Right forelimb (tissue), 1 donor: ENCODE data around the gene ANKRD6.

Experiments
- DNase-seq: peaks from one replicate; pipeline ENCODE4 v3.0.0-alpha.2; 2018

ANKRD6 gene

DNA sequence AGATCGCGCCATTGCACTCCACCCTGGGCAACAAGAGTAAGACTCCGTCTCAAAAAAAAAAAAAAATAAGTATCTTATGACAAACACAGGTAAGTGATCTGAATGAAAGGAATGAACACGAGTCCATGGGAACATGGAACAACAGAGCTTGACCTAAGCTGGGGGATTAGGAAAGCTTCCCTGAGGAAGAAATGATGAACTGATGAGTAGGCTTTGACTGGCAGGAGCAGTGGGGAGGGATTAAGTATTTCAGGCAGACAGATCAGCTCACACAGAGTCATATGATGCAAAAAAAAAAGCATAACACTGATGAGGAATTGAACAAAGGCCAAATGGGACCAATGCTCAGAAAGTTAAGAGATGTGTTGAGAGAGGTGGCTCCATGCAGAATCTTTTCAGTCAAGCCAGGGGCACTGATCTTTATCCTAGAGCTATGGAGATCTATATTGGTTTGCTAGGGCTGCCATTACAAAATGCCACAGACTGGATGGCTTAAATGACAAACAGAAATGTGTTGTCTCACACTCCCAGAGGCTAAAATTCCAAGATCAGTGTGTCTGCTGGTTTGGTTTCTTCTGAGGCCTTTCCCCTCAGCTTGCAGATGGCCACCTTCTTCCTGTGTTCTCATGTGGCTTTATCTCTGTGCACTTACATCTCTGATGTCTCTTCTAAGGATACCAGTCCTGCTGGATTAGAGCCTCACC, 85.6 kb downstream of the ANKRD6 start:
- no peak for DNase-seq

DNA sequence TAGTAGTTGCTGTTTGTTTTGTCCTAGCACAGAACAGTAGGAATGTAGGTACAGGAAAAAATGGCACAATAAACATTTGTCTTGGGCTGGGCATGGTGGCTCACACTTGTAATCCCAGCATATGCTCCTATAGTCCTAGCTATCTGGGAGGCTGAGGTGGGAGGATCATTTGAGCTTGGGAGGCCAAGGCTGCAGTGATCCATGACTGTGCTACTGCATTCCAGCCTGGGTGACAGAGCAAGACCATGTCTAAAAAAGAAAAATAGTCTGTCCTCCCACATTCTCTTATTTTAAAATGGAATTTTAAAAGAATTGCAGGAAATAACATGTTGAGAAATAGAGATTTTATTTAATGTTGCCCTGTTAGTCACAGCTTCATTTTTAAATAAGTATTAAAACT, 87.8 kb downstream of the ANKRD6 start:
- DNase-seq, result no peak

DNA sequence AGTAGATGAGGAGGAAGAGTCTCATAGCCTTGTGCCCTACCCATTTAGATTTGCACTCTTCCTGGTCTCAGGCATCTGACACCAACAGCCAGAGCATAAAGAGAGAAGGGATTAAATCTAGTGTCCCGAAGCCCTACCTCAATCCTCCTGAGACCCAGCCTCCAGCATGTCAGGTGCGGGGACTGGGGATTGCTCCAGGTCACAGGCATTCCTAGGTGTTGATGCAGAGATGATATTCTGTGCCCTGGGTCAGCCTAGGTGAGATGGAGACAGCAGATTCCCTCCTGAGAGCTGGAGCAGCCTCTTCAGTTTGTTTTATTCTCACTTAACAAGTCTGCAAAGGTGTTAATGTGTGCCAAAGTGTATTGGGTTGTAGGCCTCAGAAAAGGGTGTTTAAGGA, 89.8 kb downstream of the ANKRD6 start:
- DNase-seq, result no peak

DNA sequence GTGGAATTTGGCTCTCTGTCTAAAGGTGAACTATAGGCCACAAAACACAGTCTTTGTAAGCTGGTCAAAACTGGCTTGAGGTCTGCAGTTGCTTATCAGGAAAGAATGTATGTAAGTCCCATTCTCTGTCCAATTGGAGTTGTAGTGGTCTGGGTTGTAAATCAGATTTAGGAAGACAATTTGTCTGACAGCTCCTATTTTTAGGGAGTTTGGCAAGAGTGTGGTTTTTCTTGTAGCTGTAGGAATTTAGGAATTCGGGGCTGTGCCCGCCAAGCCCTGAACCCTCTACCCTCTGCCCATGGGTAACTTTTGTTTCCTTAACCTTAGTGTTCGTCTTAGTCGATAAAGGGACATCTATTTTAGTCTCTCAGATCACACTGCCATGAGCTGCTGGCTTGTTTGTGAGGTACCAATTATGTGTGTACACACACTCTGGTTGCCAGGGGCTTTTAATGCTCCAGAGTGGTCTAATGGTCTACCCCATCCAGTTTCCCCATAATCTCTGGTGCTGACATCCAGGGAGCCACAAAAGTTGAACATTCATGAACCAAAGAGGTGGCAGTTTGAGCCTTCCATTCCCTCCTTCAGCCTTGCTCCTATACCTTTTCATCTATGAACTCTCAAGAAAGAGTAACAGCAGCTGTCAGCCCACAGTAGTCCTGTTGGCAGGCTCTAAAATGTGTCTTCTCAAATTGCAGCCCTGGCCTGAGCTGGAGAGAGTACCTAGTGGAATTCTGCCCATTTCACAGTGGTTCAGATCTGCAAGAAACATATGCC, 93.0 kb downstream of the ANKRD6 start:
- no peak for DNase-seq

DNA sequence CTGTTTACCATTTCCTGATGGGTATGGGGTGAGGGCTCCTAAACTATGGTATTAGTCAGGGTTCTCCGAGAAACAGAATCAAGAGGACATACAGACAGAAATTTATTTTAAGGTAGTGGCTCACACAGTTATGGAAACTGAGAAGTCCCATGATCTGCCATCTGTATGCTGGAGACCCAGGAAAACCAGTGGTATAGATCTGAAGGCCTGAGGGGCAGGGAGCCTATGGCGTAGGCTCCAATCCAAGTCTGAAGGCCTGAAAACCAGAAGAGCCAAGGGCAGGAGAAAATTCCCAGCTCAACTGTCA, 93.6 kb downstream of the ANKRD6 start:
- DNase-seq, result no peak

DNA sequence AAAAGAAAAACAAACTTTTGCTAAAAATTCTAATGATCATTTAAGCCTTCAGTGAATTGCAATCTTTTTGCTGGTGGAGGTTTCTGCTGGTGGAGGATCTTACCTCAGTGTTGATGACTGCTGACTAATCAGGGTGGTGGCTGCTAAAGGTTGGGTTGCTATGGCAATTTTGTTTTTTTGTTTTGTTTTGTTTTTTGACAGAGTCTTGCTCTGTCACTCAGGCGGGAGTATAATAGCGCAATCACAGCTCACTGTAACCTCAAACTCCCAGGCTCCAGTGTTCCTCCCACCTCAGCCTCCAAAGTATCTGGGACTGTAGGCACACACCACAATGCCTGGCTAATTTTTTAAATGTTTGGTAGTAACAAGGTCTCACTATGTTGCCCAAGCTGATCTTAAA, 94.7 kb downstream of the ANKRD6 start:
- DNase-seq, result no peak

DNA sequence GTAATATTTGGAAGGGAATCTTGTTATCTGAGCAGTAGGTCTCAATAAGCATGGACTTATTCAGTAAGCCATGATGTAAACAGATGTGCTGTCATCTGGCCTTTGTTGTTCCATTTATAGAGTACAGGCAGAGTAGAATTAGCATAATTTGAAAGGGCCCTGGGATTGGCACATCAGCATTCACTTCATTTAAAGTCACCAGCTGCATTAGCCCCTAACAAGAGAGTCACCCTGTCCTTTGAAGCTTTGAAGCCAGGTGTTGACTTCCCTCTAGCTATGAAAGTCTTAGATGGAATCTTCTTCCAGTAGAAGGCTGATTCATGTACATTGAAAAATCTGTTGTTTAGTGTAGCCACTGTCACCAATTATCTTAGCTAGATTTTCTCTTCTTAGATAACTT, 95.9 kb downstream of the ANKRD6 start:
- no peak for DNase-seq

DNA sequence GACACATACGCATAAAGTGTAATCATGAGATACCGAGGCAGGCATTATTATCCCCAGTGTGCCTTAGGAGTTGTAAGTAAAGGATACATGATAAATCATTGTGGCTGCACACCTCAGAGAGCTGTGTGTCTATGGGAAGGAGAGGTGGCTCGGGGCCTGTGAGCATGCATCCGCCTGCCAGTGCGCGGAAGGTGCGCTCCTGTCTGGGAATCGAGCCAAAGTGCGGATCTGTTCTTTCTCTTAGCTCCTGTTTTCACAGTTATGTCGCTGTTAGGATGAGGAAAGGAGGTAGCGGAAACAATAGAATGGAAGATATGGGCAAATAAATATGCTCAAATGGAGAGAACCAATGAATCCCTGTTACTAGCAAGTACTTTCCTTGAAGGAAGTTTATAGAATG, 98.0 kb downstream of the ANKRD6 start:
- DNase-seq, result no peak

DNA sequence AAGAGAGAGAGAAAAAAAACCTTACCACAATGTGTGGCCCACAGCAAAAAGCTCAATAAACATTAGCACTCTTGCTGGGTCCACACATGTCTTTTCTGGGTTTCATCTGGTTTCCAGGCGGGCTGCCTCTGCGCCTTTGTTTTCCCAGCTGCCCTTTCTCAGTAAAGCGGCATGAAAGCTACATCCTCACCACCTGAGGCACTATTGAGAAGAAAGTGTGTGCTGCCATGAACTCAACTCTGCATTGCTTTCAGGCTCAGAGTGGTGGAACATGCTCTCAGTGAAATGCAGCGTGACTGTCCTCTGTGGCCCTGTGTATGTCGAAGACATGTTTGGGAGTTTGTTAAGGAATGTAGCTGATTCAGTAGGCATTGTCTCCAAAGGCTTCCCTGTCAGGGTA, 103.3 kb downstream of the ANKRD6 start:
- DNase-seq, result no peak

DNA sequence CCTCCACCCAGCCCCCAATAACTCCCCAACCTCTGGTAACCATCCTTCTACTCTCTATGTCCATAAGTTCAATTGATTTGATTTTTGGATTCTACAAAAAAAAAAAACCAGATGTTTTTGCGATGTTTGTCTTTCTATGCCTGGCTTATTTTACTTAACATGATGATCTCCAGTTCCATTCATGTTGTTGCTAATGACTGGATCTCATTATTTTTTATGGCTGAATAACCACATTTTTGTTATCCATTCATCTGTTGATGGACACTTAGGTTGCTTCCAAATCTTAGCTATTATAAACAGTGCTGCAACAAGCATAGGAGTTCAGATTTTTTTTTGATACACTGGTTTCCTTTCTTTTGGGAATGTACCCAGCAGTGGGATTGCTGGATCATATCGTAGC, 106.8 kb downstream of the ANKRD6 start:
- no peak for DNase-seq

DNA sequence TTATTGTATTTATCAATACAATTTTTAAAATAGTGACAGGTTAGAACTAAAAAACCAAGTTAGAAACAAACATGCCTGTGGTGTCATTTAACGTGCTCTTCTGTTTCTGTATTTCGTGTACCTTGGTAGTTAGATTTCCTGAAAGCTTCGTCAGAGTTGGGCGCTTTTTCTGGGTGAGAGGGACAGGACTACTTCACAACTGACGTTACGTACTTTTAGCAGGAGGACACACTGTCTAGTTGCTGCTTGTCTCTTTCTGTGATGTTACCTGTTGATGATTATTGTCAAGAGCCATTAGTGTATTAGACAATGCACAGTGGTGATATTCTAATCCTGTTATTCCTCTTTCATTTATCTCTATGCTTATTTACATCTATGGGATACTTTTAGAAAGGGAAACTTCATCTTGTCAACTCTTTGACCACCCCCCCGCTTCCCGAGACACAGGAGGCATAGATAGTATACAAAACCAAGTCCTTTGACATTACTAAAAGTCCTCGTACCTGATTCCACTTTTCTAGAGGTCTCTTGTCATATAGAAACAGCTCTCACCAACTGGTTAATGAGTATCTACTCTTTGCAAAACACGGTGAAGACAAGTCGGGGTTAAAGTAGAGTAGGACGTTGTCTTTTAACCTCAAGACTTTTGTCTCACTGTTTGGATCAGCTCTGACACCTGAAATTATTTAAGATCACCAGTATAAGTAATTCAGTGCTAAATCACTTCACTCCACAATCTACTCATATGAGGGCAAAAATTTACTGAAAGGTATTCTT, 109.3 kb downstream of the ANKRD6 start:
- no peak for DNase-seq

DNA sequence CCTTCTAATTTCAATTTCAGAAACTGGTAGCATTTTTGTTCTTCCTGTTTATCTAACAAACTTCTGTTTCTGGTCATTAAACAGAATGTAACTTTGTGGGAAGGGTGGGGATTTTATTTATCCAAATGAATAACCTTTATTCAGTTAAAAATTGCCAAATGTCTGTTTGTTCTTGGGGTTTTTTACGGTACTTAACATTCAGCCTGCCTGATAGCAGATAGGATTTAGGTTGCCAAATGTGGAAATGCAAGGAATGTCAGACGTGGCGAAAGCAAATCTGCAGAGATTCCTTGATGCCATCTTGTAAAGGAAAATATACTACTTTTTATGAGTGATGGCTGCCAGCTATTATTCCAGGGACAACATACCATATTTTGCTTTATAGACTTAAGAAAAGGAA, 109.9 kb downstream of the ANKRD6 start:
- DNase-seq, result no peak

DNA sequence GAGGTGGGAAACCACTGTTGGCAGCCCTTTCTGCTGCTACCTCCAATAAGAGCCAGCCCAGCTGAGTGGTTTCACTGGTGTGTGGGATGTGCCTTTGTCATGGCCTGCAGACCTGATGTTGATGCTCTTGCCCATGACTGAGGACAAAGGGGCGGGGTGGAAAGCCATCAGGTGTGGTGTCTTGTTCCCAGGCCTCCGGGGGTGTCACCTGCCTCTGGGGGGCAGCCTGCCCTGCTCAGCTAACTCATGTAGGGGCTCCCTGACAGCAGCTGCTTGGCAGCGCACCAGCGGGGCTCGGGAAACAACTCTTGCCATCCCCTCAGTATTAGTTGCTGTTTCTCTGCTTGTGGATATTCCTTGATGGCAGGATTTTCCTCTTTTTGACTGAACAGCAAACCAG, 114.3 kb downstream of the ANKRD6 start:
- no peak for DNase-seq

DNA sequence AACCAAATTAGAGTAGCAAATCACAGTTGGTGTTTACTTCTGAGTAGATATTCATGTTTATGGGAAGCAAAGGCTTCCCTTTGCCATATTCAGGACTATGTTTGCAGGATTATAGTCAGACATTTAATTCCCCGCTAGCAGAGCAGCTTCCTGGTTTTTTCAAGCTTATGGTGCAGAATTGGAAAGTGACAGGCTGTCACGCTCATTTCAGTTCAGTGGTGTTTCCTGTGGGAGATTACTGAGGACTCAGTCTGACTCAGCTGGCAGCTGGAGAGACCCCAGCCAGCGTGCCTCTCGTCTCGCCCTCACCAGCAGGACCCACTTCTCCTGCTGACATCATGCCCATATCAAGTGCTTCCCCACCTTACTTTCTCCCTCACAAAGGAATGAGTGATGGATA, 120.5 kb downstream of the ANKRD6 start:
- no peak for DNase-seq

DNA sequence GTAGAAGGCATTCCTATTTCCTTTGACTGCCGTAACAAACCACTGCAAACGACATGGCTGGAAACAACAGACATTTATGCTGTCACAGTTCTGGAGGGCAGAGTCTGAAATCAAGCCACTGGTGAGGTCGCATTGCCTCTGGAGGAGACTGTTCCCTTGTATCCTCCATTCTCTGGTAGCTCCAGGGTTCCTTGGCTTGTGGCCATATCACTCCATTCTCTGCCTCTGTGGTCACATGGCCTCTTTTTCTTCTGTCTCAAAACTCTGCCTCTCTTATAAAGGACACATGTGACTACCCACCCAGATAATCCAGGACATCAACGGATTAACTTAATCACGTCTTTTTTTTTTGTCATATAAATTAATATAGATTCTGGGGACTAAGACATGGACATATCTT, 121.2 kb downstream of the ANKRD6 start:
- no peak for DNase-seq

DNA sequence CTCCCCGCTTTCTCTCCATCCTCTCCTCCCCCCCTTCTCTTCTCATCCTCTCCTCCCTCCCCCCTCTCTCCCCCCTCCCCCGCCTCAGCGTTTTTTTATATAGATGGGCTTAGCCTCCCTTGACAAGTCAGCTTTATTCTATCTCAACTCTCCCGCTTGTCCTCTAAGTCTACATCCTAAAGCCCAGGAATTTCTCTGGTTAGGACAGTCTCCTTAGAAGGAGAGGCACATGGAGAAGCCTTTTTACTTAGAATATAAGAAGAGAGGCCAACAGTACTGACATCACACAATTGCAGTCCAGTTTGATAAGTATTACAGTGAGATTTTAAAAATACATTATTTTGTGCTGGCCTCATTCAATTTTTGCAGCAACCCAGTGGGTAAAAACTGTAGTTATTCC, 122.1 kb downstream of the ANKRD6 start:
- no peak for DNase-seq

DNA sequence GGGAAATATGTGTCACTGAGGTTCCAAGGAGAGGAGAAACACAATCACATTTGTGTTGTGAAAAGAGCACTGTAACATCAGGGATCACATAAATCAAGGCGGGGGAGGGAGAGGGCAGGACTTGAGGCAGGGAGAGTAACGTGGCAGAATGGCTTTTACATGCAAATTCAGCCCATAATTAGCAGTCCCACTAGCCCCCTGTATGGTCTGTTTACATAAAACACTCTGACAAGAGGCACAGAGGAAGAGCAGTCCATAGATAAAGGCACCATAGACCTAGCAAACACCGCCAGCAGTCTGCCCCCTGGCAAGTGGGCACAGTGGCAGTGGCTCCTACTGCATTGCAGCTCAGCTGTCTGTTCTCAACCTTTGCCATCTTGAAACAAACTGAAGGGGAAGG, 122.9 kb downstream of the ANKRD6 start:
- no peak for DNase-seq

DNA sequence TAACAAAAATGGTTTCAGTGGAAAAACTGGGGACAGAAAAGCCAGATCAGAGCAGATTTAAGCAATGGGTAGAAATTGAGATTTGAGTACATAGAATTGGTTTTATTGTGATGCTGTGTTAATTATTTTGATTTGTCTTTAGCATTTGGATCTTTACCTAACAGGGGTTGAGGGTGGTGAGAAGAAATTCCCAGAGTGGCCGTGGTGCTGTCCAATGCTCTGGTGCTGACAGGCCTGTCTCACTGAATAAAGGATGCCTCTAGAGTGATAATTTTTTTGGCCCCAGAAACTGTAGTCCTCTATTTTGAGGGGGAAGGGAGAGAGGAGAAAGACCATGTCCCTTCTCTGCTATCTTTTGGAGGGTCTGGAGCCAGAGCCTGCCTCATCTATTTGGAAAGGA, 126.5 kb downstream of the ANKRD6 start:
- DNase-seq, result no peak

DNA sequence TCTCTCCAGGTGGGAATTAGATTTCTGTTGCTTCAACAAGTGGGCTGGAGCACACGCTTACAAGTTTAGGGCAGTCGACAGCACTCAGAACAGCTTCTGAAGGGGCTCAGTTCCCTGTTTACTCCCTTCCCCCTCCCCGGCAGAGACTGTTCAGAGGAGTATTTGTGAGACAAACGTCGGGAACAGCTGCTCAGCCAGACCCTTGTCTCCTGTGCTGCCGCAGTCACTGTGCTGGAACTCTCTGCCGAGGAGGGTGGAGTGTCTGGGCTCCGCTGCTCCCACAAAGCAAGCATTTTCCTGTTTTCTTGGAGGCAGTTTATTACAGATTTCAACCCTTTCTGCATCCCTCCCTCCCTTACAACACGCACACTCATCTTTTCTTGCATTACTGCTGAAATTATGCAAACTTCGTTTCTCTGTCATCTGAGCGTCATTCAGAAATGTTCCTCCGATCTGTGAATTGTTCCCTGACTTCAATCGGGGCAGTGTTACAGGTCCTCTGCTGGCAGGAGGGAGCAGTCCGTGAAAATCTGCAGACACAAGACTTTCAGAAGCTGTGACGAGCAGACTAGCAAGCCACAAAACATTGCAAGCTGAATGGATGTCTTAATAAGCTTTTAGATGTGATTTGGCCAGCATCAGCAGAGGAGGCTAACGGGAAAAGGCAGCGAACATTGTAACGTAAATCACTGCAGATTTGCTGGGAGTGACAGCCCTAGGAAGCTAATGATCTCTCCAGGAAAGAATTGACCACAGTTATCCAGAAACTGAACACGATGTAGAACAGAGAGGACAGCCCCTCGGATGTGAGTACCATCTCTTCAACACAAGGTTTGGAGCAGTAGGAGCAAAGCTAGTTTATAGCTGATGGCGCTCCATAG, 129.4 kb downstream of the ANKRD6 start:
- peak; percentile 48 for DNase-seq

DNA sequence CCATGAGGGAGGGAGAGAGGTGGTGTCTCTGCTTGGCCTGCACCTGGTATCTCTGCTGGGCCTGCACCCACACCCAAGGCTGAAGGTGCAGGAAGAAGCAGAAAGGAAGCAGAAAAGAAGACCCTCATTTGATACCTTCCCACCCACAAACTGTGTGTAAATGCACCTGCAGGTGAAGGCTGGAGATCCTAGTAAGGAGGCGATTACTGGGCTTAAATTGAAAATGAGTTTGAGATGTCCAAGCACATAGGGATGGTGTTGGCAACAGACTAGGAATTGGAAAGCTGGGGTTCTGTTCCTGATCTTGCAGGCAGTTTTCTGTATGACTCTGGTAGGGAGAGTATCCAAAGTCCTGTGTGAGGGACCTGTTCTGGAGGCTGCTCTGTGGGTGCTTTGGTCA, 130.9 kb downstream of the ANKRD6 start:
- no peak for DNase-seq

DNA sequence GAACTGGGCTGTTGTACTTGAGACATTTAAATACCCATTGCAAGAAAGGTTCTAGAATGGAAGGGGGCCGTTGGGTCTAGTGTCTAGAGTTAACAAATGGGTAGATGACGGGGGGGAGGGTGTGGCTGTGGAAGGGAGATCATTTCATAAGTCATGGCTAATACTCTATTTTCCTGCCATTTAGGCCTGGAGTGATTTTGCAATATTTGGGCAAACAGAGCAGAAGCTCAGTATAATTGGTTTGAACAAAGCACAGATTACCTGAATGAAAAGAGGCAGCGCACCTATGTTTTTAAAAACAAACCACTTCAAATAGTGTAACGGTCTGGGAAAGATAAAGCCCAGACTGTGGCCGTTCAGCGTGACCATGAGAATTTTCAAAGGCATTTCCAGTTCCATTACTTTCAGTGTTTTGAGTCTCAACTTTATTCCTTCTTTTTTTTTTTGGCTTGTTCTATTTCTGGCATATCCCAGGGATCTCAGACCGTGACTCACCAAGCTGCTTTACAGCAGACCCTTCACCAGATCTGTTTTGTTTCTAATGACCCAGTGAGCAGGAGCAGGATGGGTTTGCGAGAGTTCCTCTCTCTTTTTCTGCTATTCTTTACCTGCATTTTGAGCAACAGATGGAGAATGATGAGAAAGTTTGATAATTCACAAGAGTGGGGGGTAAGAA, 131.9 kb downstream of the ANKRD6 start:
- no peak for DNase-seq

DNA sequence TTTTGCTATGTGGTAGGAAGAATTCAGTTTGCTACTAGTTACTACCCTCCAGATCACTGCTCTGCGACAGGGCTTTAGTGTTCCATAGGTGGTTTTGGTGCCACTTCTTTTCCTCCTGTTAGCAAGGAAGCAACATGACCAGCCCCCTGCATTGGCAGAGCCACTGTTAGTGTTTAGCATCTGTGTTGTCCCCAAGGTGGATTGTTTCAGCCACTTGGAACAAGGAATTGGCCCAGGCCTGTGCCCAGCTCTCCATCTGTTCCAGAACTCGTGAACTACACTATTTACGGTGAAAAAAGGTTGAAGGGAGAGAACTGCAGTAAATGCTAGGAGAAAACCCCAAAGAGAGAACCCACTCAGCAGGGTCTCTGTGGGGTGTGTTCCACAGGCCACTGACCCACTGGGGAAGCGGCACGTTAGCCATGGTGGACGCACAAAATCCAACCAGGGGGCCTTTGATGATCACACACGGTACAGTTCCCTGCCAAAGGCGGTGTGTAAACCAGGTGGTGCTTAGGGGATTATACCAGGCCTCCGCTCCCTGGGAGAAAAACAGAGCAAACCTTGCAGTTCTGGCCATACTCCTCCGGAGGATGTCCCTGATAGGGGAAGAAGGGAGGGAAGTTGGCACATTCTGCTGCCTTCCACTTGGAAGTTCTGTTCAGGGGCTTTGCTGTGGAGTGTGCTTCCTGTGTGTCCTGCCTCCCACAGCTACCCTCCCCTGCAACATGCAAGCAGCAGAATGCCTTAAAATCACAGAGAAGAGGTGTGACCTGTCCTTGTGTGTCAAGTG, 133.3 kb downstream of the ANKRD6 start:
- DNase-seq, result no peak
